H1 (cell line): Measurements from ENCODE around the gene RNF214.

ENCODE experiments used
- BACH1 ChIP-seq: IDR thresholded peaks from 2 replicates; pipeline ENCODE4 v1.6.1; 2012; ENCODE audit warnings: low read length, improper control_type of control experiment
- CEBPB ChIP-seq: IDR thresholded peaks from 2 replicates; pipeline ENCODE4 v1.6.1; 2012; ENCODE audit warnings: low read depth, low read length
- GTF2F1 ChIP-seq: IDR thresholded peaks from 2 replicates; pipeline ENCODE4 v1.6.1; 2012; ENCODE audit warnings: low read depth, low read length, improper control_type of control experiment, borderline replicate concordance
- MAX ChIP-seq: IDR thresholded peaks from 2 replicates; pipeline ENCODE4 v1.6.1; 2012; ENCODE audit warnings: inconsistent platforms
- POLR2AphosphoS5 ChIP-seq: IDR thresholded peaks from 2 replicates; pipeline ENCODE4 v1.6.1; 2011; ENCODE audit warnings: low read depth, low read length
- SRF ChIP-seq: IDR thresholded peaks from 2 replicates; pipeline ENCODE4 v1.6.1; 2011; ENCODE audit warnings: mild to moderate bottlenecking, low read depth, low read length, moderate library complexity

- TF ChIP-seq BACH1 = no peak
- TF ChIP-seq MAX = no peak
- TF ChIP-seq SRF = no peak
- TF ChIP-seq POLR2AphosphoS5 = no peak
- TF ChIP-seq CEBPB = no peak
- no peak for TF ChIP-seq GTF2F1
These were observed 37.4 kb downstream of the RNF214 start for GRCh38 chr11:117269856-117270255.
